AG09309 (cell line): Measurements from ENCODE around the gene PIK3R6.

ENCODE experiments used
- DNase-seq: peaks from one replicate; pipeline ENCODE4 v3.0.0-alpha.2; 2010; ENCODE audit warnings: low read depth
- H3K4me3 ChIP-seq: 2 replicates; pipeline ENCODE4 v1.5.1; 2011; ENCODE audit warnings: mild to moderate bottlenecking, low read depth, low read length, moderate library complexity; ENCODE audit not compliant: control insufficient read depth
- TF ChIP-seq, protein P1 (sequence below): IDR thresholded peaks from 2 replicates; pipeline ENCODE4 v1.5.1; 2011; ENCODE audit warnings: mild to moderate bottlenecking, low read depth, low read length, inconsistent platforms; ENCODE audit not compliant: insufficient read depth, control insufficient read depth; ENCODE audit errors: missing control alignments

PIK3R6 gene

DNA sequence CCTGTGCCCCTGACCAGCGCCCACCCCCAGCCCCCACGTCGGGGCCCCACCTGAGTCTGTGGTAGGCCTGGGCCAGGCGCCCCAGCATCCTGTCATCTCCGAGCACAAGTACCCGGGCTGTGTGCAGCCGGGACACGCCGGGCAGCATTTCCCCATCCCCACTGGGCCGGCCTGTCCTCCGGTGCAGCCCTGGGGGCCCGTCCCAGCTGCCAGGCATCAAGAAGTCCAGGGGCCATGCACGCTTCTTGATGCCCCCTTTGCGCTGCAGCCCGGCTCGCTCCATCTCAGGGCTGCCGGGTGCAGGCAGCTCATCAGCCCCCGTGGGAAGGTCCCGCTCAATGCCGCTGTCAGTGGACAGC is 39.0 kb downstream of the PIK3R6 start:
- no peak overlapping the region for H3K4me3 ChIP-seq
- TF ChIP-seq, protein P1, sequence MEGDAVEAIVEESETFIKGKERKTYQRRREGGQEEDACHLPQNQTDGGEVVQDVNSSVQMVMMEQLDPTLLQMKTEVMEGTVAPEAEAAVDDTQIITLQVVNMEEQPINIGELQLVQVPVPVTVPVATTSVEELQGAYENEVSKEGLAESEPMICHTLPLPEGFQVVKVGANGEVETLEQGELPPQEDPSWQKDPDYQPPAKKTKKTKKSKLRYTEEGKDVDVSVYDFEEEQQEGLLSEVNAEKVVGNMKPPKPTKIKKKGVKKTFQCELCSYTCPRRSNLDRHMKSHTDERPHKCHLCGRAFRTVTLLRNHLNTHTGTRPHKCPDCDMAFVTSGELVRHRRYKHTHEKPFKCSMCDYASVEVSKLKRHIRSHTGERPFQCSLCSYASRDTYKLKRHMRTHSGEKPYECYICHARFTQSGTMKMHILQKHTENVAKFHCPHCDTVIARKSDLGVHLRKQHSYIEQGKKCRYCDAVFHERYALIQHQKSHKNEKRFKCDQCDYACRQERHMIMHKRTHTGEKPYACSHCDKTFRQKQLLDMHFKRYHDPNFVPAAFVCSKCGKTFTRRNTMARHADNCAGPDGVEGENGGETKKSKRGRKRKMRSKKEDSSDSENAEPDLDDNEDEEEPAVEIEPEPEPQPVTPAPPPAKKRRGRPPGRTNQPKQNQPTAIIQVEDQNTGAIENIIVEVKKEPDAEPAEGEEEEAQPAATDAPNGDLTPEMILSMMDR: no peak
- no peak for DNase-seq

GRCh38 chr17:8826808-8827435 is 40.6 kb downstream of the PIK3R6 start:
- no peak overlapping the region for H3K4me3 ChIP-seq
- DNase-seq: no peak
- TF ChIP-seq, protein P1: no peak

GRCh38 chr17:8825802-8826201 is 41.7 kb downstream of the PIK3R6 start:
- TF ChIP-seq, protein P1: no peak
- no peak overlapping the region for H3K4me3 ChIP-seq

GRCh38 chr17:8823279-8823678 is 44.2 kb downstream of the PIK3R6 start:
- no peak for DNase-seq
- H3K4me3 ChIP-seq: no peak overlapping the region
- TF ChIP-seq, protein P1: no peak

More at GRCh38 chr17:8825802-8826201, 41.7 kb downstream of the PIK3R6 start:
- DNase-seq: no peak

DNA sequence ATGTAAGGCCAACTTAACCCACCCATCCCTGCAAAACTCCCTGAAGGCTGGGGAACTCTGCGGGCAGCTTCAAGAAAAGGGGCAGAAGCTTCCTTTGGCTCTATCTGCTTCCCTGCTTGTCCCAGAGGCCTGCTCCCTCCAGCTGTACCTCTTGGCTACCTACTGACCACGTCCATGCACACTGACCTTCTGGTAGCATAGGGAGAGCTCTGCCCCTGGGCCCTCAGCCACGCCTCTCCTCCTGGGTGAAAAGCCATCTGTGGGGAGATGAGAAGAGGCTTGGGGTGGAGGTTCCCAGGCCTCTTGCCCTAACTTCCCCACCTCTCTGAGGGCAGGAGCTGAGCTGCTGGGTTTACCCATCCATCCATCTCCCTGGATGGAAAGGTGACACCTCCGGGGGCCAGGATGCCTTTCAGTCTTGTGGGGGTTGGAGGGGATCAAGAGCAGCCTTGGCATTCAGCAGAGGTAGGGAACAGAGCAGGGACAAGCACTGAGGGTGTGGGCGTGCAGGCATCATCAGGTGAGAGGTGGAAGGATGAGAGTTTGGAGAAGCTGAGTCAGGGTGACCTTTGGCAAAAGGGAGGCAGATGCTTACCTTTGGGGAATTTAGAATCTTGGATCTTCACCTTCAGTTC is 45.0 kb downstream of the PIK3R6 start:
- TF ChIP-seq, protein P1: no peak
- no peak for DNase-seq
- no peak overlapping the region for H3K4me3 ChIP-seq

DNA sequence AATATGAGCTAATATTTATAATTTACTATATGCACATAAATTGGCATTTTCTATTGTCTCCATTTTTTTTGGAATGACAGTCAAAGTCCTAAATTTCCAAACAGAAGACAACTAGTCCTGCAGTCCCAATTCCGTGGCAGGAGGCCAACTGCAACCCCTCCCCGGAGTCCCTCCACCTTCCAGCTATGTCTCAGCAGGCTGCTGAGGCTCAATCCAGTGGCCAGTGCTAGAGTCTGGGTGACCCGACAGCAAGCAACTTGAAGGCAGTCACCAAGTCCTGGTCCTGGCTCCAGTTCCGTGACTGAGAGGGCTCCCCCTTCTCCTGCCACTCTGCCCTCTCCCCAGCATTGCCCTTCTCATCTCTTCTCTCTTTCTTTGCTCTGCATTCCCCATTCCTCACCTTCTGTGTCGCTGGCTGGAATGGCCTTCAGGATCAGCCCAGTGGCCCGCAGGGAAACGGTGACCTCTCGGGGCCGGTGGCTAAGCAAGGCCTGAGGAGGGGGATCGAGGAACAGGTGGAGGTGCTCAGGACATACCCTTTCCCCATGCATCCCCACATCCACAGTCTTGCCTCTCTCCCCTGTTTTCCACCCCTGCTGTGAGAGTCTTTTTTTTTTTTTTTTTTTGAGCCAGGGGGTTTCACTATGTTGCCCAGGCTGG is 45.9 kb downstream of the PIK3R6 start:
- TF ChIP-seq, protein P1: no peak
- DNase-seq: no peak
- no peak overlapping the region for H3K4me3 ChIP-seq
